Stimulated activated CD4-positive, alpha-beta T cell treated with anti-CD3 and anti-CD28 coated beads, TNF-alpha, amount 100 ng/mL, for 24 hours (primary cell): ENCODE measurements around the gene CBLC.
A peak's percentile ranks its signal among the peaks of the same experiment; 100 is the strongest.
"Not testable (repeated sequence)": the region's sequence is repeated elsewhere in the genome, so short reads cannot be mapped to it uniquely, and the experiment has no call there.

Source experiments
- DNase-seq, 3 experiments: peaks; one replicate each; pipeline ENCODE4 v3.0.0-alpha.2; 2020; ENCODE audit warnings: low read depth in 3 of 3

CBLC gene

GRCh38 chr19:44819246-44819832 is 41.6 kb downstream of the CBLC start:
- no peak for DNase-seq

DNA sequence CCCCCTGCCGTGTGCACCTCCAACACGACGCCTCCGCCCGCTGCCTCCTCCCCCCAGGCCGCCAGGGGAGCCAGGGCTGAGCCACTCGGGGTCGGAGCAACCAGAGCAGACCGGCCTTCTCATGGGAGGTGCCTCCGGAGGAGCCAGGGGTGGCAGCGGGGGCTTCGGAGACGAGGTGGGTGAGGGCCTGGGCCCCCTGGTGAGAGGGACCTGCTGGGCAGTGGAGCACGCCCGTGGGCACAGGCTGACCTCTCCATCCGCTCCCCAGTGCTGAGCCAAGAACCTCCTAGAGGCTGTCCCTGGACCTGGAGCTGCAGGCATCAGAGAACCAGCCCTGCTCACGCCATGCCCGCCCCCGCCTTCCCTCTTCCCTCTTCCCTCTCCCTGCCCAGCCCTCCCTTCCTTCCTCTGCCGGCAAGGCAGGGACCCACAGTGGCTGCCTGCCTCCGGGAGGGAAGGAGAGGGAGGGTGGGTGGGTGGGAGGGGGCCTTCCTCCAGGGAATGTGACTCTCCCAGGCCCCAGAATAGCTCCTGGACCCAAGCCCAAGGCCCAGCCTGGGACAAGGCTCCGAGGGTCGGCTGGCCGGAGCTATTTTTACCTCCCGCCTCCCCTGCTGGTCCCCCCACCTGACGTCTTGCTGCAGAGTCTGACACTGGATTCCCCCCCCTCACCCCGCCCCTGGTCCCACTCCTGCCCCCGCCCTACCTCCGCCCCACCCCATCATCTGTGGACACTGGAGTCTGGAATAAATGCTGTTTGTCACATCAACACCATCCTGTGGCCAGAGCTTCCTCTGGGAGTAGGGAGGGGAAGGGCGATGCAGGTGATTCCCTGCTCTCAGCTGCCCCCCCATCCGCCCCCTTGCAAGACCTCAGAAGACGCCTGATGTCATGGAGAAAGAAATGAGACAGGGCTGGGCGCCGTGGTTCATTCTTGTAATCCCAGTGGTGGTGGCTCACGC is 43.2 kb downstream of the CBLC start:
- DNase-seq, result no peak

- no peak for DNase-seq
These were observed 44.5 kb downstream of the CBLC start for GRCh38 chr19:44822177-44822576.

DNA sequence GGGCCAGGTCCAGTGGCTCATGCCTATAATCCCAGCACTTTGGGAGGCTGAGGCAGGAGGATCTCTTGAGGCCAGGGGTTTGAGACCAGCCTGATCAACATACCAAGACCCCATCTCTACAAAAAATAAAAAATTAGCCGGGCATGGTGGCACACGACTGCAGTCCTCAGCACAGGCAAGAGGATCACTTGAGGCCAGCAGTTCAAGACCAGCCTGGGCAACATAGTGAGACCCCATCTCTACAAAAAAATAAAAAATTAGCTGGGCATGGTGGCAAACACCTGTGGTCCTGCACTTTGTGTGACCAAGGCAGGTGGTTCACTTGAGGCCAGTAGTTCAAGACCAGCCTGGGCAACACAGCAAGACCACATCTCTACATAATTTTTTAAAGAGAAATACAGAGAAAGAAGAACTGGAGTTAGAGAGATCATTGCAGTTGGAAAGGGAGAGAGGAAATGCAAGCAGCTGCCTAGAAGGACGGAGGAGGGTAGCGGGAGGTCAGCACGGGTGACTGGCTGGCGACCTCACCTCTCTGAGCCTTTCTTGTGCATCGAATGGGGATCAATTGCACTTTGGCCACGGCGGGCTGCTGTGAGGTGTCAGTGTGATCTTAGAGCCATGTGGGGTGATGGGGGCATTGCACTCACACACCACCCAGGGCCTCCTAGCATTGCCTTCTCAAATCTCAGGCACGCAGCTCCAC is 45.1 kb downstream of the CBLC start:
- DNase-seq, result no peak

GRCh38 chr19:44823373-44823698 is 45.6 kb downstream of the CBLC start:
- no peak for DNase-seq

- no peak for DNase-seq
These were observed 47.1 kb downstream of the CBLC start for GRCh38 chr19:44824761-44825160.

DNA sequence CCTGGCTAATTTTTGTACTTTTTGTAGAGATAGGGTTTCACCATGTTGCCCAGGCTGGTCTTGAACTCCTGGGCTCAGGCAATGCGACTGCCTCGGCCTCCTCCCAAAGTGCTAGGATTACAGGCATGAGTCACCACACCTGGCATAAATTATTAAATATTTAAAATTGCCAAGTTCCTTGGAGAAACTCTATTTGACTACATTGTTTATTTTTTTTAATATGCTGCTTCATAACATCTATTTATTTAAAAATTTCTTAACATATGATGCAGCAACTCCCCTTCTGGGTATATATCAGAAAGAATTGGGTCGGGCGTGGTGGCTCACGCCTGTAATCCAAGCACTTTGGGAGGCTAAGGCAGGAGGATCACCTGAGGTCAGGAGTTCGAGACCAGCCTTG is 55.2 kb downstream of the CBLC start:
- not testable (repeated sequence) for DNase-seq

GRCh38 chr19:44834399-44834798 is 56.7 kb downstream of the CBLC start:
- DNase-seq, result not testable (repeated sequence)

DNA sequence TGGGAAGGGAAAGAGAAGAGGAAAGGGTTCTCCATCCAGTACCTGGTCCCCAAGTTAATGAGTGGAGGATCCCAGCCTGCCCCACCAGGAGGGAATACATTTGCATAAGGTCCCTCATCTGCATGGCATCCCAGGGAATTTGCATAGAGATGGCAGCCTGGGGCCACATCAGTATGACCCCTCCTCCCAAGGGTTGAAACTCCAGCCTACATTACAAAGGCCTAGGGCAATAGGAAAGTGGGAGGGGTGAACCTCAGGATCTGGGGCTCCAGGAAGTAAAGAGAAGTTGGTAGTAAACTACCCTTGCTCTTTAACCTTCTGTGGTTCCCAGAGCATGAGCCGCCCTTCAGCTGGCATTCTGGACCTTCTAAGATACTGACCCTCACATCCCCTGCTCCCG is 61.6 kb downstream of the CBLC start:
- DNase-seq, result no peak

DNA sequence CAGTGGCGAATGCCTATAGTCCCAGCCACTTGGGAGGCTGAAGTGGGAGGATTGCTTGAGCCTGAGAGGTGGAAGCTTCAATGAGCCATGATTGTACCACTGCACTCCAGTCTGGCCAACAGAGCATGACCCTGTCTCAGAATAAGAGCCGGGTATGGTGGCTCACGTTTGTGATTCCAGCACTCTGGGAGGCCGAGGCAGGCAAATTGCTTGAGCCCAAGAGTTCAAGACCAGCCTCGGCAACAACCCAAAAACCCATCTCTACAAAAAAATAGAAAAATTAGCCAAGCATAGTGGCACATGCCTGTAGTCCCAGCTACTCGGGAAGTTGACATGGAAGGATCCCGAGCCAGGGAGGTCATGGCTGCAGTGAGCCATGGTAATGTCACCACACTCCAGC is 63.1 kb downstream of the CBLC start:
- DNase-seq, result no peak

DNA sequence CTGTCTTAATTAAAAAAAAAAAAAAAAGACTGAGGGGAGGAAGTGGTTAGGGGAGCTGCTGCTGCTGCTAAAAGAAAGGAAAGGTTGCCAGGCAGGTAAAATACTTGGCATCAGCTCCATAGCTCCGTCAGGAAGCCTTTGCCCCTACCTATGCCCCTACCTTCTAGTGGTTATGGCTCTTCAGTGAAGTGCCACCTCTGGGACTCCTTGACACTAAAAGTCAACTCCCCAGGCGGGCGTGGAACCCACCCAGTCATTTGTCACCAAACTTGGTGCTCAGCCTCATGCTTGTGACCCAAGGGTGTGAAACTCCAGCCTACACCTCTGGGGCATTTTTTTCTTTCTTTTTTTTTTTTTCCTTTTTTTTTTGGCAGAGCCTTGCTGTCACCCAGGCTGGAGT is 63.5 kb downstream of the CBLC start:
- no peak for DNase-seq

DNA sequence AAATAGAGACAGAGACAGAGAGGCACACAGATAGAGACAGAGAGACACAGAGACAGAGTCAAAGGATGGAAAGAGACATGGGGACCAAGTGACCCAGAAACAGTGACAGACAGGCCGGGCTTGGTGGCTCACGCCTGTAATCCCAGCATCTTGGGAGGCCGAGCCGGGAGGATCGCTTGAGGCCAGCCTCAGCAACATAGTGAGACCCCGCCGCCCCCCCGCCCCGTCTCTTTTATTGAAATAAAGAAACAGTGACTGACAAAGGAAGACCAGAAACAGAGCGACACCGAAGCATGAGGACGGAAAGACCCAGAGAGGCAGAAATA is 67.6 kb downstream of the CBLC start:
- DNase-seq, result no peak

DNA sequence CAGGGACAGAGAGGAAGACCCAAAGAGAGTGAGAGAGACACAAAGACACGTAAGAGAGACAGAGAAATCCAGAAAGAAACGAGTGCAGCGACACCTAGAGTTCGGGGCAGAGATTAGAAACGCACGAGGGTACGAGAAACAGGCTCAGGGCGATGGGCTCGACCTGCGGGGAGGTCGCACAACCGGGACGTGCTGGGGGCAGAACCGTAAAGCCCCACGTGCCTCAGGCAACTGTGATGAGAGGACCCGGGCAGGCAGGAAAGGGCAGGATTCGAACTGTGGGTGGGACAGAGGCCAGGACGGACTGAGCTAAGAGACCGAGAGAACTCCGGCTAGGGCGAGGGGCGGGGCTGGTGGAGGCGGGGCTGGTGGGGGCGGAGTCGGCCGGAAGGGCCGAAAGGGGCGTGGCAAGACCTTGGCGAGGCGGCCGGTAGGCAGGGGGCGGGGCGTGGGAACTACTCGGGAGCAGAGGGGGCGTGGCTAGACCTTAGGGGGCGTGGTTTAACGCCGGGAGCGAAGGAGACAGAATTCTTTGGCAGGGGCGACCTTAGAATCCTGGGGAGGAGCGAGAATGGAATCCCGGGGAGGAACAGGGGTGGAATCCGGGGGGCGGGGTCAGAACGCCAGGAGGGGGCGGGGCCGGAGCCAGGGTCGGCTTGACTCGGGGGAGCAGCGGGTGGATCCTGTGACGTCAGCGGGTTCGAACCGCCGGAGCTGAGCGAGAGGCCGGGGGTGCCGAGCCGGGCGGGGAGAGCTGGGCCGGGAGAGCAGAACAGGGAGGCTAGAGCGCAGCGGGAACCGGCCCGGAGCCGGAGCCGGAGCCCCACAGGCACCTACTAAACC is 68.1 kb downstream of the CBLC start, which contains the start of gene NECTIN2:
Gene NECTIN2, plus strand, starts transcription at position 686 of the 843 bp plus-strand sequence. CDS start 229 bp downstream, outside the sequence.
- peak; percentile 77 to 93 (median 80) for DNase-seq

GRCh38 chr19:44846455-44847143 is 68.9 kb downstream of the CBLC start:
- no peak for DNase-seq

DNA sequence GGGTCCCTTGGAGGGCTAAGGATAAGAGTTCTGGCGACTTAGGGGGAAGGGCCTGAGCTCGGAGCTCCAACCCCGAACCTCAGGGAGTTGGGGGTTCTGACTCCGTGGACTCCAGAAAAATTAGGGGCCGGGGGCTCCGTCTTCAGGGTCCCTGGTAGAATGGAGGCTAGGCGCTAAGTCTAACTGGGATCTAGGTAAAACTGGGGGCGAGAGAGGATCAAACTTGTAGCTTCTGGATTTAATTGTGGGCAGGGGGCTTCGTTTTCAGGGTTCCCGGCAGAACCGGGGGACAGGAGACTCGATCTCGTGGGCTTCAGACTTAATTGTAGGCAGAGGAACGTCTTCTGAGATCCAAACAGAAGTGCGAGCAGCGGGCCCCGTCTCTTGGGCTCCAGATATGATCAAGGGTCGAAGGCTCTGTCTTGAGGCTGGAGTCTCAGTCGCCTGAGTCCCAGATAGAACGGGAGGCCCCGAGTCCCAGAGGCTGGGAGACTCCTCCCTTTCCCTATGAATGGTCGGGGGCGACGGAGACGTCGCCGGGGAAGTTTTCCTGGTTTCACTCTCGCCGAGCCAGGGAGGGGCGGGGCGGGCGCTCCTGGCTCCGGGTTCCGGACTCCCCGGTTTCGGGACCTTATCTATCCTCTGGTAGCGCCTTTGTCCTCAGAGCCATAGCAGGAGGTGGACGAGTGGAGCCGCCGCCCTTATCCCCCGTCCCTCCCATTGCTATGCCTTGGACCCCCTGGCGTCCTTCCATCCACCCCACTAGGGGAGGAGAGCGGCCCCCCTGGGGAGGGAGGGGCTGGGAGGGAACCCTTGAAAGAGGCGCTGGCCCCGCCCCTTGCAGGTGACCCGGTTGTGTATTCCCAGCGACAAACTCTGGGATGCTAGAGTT is 69.7 kb downstream of the CBLC start:
- DNase-seq, result no peak

- no peak for DNase-seq
These were observed 70.5 kb downstream of the CBLC start for GRCh38 chr19:44848036-44848811.

DNA sequence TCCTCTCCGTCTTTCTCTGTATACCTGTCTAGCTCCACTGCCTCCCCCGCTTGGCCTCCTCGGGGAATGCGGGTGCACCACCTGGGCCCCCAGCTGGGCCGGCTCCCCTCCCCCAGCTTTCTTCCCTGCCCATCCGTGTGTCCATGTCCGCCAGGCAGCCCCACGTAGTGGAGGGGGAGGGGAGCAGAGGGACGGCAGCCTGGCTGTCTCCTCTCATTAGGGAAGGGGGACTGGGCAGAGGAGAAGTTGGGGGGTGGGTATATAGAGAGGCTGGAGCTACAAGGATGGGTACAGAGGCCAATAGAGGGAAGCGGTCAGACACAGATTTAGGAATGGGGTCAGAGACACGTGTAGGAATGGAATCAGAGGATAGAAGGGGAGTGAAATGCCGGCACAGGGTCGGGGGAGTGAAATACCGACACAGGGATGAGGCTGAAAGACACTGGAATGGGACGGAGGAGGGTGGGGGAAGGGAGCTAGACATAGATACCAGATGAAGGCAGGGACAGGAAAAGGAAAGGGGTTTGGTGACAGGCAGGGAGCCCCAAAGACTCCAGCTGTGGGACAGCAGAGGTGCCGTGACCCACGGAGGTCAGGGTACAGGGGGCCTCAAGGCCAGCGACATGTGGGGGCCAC is 71.2 kb downstream of the CBLC start:
- no peak for DNase-seq
